H9 (cell line): ENCODE results near the gene DEPDC5. TPM values are rescaled to one million over a fixed set of nuclear protein-coding genes. Genes with fewer than 3 reads are reported as not detected.

ENCODE experiments used
- DNase-seq: peaks from one replicate; pipeline ENCODE4 v3.0.0-alpha.2; 2017
- H2AFZ ChIP-seq: one replicate; pipeline ENCODE4 v1.6.1; 2013; ENCODE audit warnings: mild to moderate bottlenecking, low read length, control low read depth, moderate library complexity
- H2AK5ac ChIP-seq: 2 replicates; pipeline ENCODE4 v1.6.1; 2013; ENCODE audit warnings: low read length, control low read depth, mixed read lengths; ENCODE audit not compliant: insufficient read length
- H2BK120ac ChIP-seq: one replicate; pipeline ENCODE4 v1.6.1; 2013; ENCODE audit warnings: low read depth, mild to moderate bottlenecking, low read length, control low read depth, inconsistent platforms; ENCODE audit not compliant: poor library complexity, severe bottlenecking
- H2BK12ac ChIP-seq: 2 replicates; pipeline ENCODE4 v1.6.1; 2013; ENCODE audit warnings: low read length, control low read depth, mixed read lengths, low read depth; ENCODE audit not compliant: insufficient read length
- H2BK15ac ChIP-seq: 2 replicates; pipeline ENCODE4 v1.6.1; 2013; ENCODE audit warnings: low read depth, low read length, control low read depth
- H2BK20ac ChIP-seq: one replicate; pipeline ENCODE4 v1.6.1; 2013; ENCODE audit warnings: low read depth, mild to moderate bottlenecking, low read length, control low read depth, inconsistent platforms; ENCODE audit not compliant: poor library complexity, severe bottlenecking
- H2BK5ac ChIP-seq: 2 replicates; pipeline ENCODE4 v1.6.1; 2013; ENCODE audit warnings: low read length, control low read depth, mixed read lengths; ENCODE audit not compliant: insufficient read length
- H3K14ac ChIP-seq: 2 replicates; pipeline ENCODE4 v1.6.1; 2013; ENCODE audit warnings: low read length, control low read depth; ENCODE audit not compliant: insufficient read depth
- H3K18ac ChIP-seq: 2 replicates; pipeline ENCODE4 v1.6.1; 2013; ENCODE audit warnings: low read depth, mild to moderate bottlenecking, mixed read lengths, low read length, control low read depth; ENCODE audit not compliant: insufficient read length
- H3K23ac ChIP-seq: 2 replicates; pipeline ENCODE4 v1.6.1; 2013; ENCODE audit warnings: low read length, control low read depth, mixed read lengths, low read depth; ENCODE audit not compliant: insufficient read length
- H3K23me2 ChIP-seq: 2 replicates; pipeline ENCODE4 v1.6.1; 2013; ENCODE audit warnings: low read depth, mild to moderate bottlenecking, mixed read lengths, low read length, control low read depth; ENCODE audit not compliant: insufficient read length, poor library complexity, severe bottlenecking
- H3K27ac ChIP-seq: 2 replicates; pipeline ENCODE4 v1.5.1; 2013; ENCODE audit warnings: low read length, control low read depth, mixed read lengths, low read depth; ENCODE audit not compliant: insufficient read length
- H3K27me3 ChIP-seq: 2 replicates; pipeline ENCODE4 v1.6.1; 2013; ENCODE audit warnings: low read length, control low read depth, inconsistent platforms; ENCODE audit not compliant: insufficient read depth
- H3K4ac ChIP-seq: 2 replicates; pipeline ENCODE4 v1.6.1; 2013; ENCODE audit warnings: low read depth, mild to moderate bottlenecking, control low read depth, inconsistent platforms, low read length, moderate library complexity
- H3K4me1 ChIP-seq: 2 replicates; pipeline ENCODE4 v1.6.1; 2013; ENCODE audit warnings: low read length, control low read depth, inconsistent platforms; ENCODE audit not compliant: insufficient read depth
- H3K4me2 ChIP-seq: 2 replicates; pipeline ENCODE4 v1.6.1; 2013; ENCODE audit warnings: low read length, control low read depth, mixed read lengths; ENCODE audit not compliant: insufficient read length, insufficient read depth
- H3K56ac ChIP-seq: 2 replicates; pipeline ENCODE4 v1.6.1; 2013; ENCODE audit warnings: low read depth, mild to moderate bottlenecking, mixed read lengths, low read length, control low read depth; ENCODE audit not compliant: insufficient read length
- H3K79me1 ChIP-seq: 2 replicates; pipeline ENCODE4 v1.6.1; 2013; ENCODE audit warnings: low read depth, mild to moderate bottlenecking, moderate library complexity, low read length, control low read depth, inconsistent platforms; ENCODE audit not compliant: insufficient read depth, poor library complexity, severe bottlenecking
- H3K79me2 ChIP-seq: 2 replicates; pipeline ENCODE4 v1.6.1; 2013; ENCODE audit warnings: low read length, control low read depth, inconsistent platforms; ENCODE audit not compliant: insufficient read depth
- H3K9ac ChIP-seq: 2 replicates; pipeline ENCODE4 v1.6.1; 2013; ENCODE audit warnings: low read length, control low read depth, mixed read lengths; ENCODE audit not compliant: insufficient read length; ENCODE audit errors: extremely low read depth
- H3K9me3 ChIP-seq: one replicate; pipeline ENCODE4 v1.6.1; 2013; ENCODE audit warnings: low read depth, low read length, inconsistent platforms; ENCODE audit not compliant: control insufficient read depth
- H3T11ph ChIP-seq: one replicate; pipeline ENCODE4 v1.6.1; 2013; ENCODE audit warnings: mild to moderate bottlenecking, low read length, control low read depth, inconsistent platforms
- H4K20me1 ChIP-seq: one replicate; pipeline ENCODE4 v1.6.1; 2013; ENCODE audit not compliant: control insufficient read depth, insufficient read length, insufficient read depth
- H4K5ac ChIP-seq: 2 replicates; pipeline ENCODE4 v1.6.1; 2013; ENCODE audit warnings: low read depth, mild to moderate bottlenecking, mixed read lengths, low read length, control low read depth; ENCODE audit not compliant: insufficient read length
- H4K8ac ChIP-seq: replicated peaks from 2 replicates; pipeline ENCODE4 v1.6.1; 2013; ENCODE audit warnings: low read length, control low read depth, mixed read lengths, low read depth; ENCODE audit not compliant: insufficient read length
- H4K91ac ChIP-seq: 2 replicates; pipeline ENCODE4 v1.6.1; 2013; ENCODE audit warnings: low read depth, mild to moderate bottlenecking, moderate library complexity, mixed read lengths, low read length, control low read depth; ENCODE audit not compliant: insufficient read length
- H3K27ac Mint-ChIP-seq, 3 experiments: 2 replicates in 2 of 3; 3 replicates in 1 of 3; pipeline ENCODE4 v1.8.0; 2020 to 2021; ENCODE audit warnings: mixed read lengths in 3 of 3, mild to moderate bottlenecking in 1 of 3, moderate library complexity in 1 of 3
- H3K27me3 Mint-ChIP-seq: 2 replicates; pipeline ENCODE4 v1.8.0; 2021; ENCODE audit warnings: low read depth, mild to moderate bottlenecking, moderate library complexity, mixed read lengths
- H3K36me3 Mint-ChIP-seq, 3 experiments: 2 replicates in 2 of 3; 3 replicates in 1 of 3; pipeline ENCODE4 v1.8.0; 2020 to 2021; ENCODE audit warnings: low read depth in 3 of 3, mixed read lengths in 3 of 3; ENCODE audit not compliant: insufficient read depth in 1 of 3
- H3K4me1 Mint-ChIP-seq, 2 experiments: 2 replicates each; pipeline ENCODE4 v1.8.0; 2020; ENCODE audit warnings: mixed read lengths in 2 of 2
- H3K4me3 Mint-ChIP-seq, 2 experiments: 2 replicates in 1 of 2; 3 replicates in 1 of 2; pipeline ENCODE4 v1.8.0; 2020 to 2021; ENCODE audit warnings: mild to moderate bottlenecking in 2 of 2, mixed read lengths in 2 of 2, moderate library complexity in 1 of 2
- H3K9me3 Mint-ChIP-seq, 2 experiments: 2 replicates in 1 of 2; 3 replicates in 1 of 2; pipeline ENCODE4 v1.8.0; 2020; ENCODE audit warnings: mild to moderate bottlenecking in 2 of 2, mixed read lengths in 2 of 2, moderate library complexity in 1 of 2
- WGBS: extraction: QIAGEN DNeasy Blood & Tissue Kit; methylation state at CpG from one replicate; pipeline ENCODE4 v1.1.7; 2013; ENCODE audit warnings: missing lambda C conversion rate, low lambda C conversion rate, mixed read lengths; ENCODE audit not compliant: insufficient read length; ENCODE audit errors: extremely low coverage; 5-methylcytosine and 5-hydroxymethylcytosine counted together
- total RNA-seq: library from RNA; stranded (reverse); gene quantifications from 2 replicates; pipeline ENCODE4 v1.2.1, GENCODE V29; 2021
- TF ChIP-seq, protein P1 (sequence below): fragments of 200-600 bp; sonication (generic); conservative IDR thresholded peaks from 3 replicates; pipeline ENCODE4 v1.8.0; 2021; ENCODE audit warnings: antibody characterized with exemption, mild to moderate bottlenecking

Gene DEPDC5
- total RNA-seq, 1 experiment from 2014 or later, result 29.2 TPM

DNA sequence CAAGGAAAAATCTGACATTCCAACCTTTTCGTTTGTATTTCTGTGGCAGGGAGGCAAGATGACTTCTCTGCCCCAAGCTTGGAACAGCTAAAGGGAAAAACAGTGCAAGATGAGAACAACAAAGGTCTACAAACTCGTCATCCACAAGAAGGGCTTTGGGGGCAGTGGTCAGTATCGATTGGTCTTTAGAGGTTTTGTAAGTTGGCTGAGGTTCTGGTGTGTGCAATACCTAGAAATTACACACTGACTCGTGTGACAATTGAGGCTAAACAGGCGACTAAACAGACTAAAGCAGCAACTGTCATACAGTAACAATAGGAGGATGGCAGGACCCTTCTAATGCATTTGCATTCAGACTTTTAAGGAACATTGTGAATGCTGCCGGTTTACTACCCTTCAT lies 994 bp downstream of the DEPDC5 start:
- Histone ChIP-seq H3K79me2 (no peaks in the 10 kb centered on the region), H2BK12ac (no peak overlapping the region), H3K9ac (peak overlapping the region; percentile 84), H2BK120ac (no peak overlapping the region), H3K4me2 (peak overlapping the region; percentile 77), H3T11ph (no peak overlapping the region), H3K23me2 (peaks cover 9% of the 10 kb centered on the region), H2AK5ac (no peak overlapping the region), H2BK15ac (no peak overlapping the region), H2AFZ (no peak overlapping the region), H3K27me3 (no peaks in the 10 kb centered on the region), H3K23ac (no peak overlapping the region), H4K91ac (no peak overlapping the region), H3K14ac (no peak overlapping the region), H4K5ac (no peak overlapping the region), H4K20me1 (no peaks in the 10 kb centered on the region), H3K79me1 (no peaks in the 10 kb centered on the region), H3K9me3 (no peaks in the 10 kb centered on the region), H4K8ac (no peak overlapping the region), H3K4ac (no peak overlapping the region), H3K4me1 (peaks cover 6% of the 10 kb centered on the region; the same call in 1 of the 2 replicates), H3K56ac (no peak overlapping the region), H2BK5ac (no peak overlapping the region), H2BK20ac (no peak overlapping the region), H3K18ac (no peak overlapping the region), H3K27ac (no peak overlapping the region)
- DNase-seq, result no peak
- Mint-ChIP-seq H3K27ac (peak overlapping the region; percentile 56 to 97 (median 86); a peak in 4 of 7 replicates), H3K4me3 (peak overlapping the region; percentile 83 to 84), H3K9me3 (no peaks in the 10 kb centered on the region), H3K27me3 (no peaks in the 10 kb centered on the region), H3K36me3 (peaks cover 0 to 14% (median 4%) of the 10 kb centered on the region in 3 experiments; a peak in 3 of 7 replicates), H3K4me1 (peaks cover 32 to 35% of the 10 kb centered on the region in 2 experiments)
- no CpG with 5 or more reads among the region's 6 CpGs for WGBS
- TF ChIP-seq, protein P1, sequence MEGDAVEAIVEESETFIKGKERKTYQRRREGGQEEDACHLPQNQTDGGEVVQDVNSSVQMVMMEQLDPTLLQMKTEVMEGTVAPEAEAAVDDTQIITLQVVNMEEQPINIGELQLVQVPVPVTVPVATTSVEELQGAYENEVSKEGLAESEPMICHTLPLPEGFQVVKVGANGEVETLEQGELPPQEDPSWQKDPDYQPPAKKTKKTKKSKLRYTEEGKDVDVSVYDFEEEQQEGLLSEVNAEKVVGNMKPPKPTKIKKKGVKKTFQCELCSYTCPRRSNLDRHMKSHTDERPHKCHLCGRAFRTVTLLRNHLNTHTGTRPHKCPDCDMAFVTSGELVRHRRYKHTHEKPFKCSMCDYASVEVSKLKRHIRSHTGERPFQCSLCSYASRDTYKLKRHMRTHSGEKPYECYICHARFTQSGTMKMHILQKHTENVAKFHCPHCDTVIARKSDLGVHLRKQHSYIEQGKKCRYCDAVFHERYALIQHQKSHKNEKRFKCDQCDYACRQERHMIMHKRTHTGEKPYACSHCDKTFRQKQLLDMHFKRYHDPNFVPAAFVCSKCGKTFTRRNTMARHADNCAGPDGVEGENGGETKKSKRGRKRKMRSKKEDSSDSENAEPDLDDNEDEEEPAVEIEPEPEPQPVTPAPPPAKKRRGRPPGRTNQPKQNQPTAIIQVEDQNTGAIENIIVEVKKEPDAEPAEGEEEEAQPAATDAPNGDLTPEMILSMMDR, result no peak
